GM12875 (cell line): ENCODE results near the gene KIF12.

ENCODE experiments used
- H3K4me3 ChIP-seq: one replicate; pipeline ENCODE4 v1.5.1; 2011; ENCODE audit warnings: low read depth, low read length, control low read depth
- TF ChIP-seq, protein P1 (sequence below): IDR thresholded peaks from 2 replicates; pipeline ENCODE4 v1.5.1; 2011; ENCODE audit warnings: low read depth, mild to moderate bottlenecking, control low read depth, inconsistent platforms, low read length, moderate library complexity, borderline replicate concordance; ENCODE audit not compliant: insufficient read depth

KIF12 gene

DNA sequence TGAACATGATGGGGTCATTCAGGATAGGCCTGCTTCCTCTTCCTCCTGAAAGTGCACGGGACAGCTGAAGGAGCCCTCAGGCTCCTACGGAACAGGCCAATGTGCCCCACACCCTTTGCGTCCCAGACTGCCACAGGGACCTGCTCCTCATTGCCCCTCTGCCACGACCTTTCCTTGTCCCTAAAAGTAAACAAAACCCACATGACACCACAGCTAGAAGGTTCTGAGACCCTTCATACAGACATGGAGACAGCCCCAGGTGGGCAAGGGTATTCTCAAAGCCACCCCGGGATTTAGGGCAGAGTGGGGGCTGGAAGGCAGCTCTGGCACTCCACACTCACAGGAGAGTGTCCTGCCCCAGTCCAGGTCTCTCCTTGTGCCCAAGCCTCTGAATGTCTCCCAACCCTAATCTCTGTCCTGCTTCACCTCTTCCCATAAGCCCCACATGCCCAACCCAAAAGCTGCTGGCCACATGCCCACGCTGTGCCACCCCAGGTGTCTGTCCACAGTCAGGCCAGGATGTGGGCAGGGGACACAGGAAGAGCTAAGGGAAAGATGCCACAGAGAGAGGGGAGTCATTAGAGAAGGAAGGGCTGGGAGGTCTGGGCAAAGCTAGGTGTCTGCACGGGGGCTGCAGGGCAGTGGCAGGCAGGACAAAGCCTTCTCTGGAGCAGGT is 21.8 kb downstream of the KIF12 start:
- no peak overlapping the region for H3K4me3 ChIP-seq
- TF ChIP-seq, protein P1, sequence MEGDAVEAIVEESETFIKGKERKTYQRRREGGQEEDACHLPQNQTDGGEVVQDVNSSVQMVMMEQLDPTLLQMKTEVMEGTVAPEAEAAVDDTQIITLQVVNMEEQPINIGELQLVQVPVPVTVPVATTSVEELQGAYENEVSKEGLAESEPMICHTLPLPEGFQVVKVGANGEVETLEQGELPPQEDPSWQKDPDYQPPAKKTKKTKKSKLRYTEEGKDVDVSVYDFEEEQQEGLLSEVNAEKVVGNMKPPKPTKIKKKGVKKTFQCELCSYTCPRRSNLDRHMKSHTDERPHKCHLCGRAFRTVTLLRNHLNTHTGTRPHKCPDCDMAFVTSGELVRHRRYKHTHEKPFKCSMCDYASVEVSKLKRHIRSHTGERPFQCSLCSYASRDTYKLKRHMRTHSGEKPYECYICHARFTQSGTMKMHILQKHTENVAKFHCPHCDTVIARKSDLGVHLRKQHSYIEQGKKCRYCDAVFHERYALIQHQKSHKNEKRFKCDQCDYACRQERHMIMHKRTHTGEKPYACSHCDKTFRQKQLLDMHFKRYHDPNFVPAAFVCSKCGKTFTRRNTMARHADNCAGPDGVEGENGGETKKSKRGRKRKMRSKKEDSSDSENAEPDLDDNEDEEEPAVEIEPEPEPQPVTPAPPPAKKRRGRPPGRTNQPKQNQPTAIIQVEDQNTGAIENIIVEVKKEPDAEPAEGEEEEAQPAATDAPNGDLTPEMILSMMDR = no peak

GRCh38 chr9:114076237-114077161 is 22.6 kb downstream of the KIF12 start:
- no peak overlapping the region for H3K4me3 ChIP-seq
- TF ChIP-seq, protein P1 = no peak

GRCh38 chr9:114075602-114076001 is 23.5 kb downstream of the KIF12 start:
- no peak overlapping the region for H3K4me3 ChIP-seq
- TF ChIP-seq, protein P1 = no peak

GRCh38 chr9:114072184-114073140 is 26.6 kb downstream of the KIF12 start:
- H3K4me3 ChIP-seq = no peak overlapping the region
- TF ChIP-seq, protein P1 = no peak

DNA sequence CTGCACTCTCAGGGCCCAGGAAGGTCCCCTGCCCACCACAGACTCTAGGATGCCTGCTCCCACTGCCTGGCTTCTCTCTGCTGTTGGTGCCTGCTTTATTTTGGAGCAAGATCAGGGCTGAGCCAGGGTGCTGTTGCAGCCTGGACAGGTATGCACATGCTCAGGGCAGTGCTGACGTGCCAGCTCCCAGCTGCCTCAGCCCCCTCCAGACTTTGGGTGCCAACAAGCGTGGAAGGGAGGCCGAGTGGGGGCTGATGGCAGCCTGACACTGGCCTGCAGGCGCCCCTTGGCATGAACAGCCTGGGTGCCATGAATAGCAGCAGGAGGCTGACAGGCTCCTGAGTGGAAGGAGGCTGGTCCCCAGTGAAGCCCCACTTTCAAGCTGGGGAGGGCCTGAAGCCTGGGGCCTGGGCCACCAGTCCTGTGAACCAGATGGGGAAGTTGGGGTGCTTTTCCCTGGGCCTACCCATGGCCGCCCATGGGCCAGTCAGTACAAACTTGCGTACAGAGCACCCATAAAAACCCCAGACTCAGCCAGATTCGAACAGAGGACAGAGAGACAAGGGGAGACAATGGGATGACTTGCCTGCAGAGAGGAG is 27.8 kb downstream of the KIF12 start:
- no peak overlapping the region for H3K4me3 ChIP-seq
- TF ChIP-seq, protein P1 = no peak
